RWPE2 (cell line): Measurements from ENCODE around the gene ARHGEF28.

ENCODE experiments used
- ATAC-seq: fragments of 200-7000 bp; cut with Tn5 transposase; 3 replicates; pipeline ENCODE4 v1.9.1; 2021; ENCODE audit warnings: low read depth
- DNase-seq: peaks from one replicate; pipeline ENCODE4 v3.0.0-alpha.2; 2020; ENCODE audit warnings: low spot score
- H3K27ac ChIP-seq: fragments of 450-650 bp; 2 replicates; pipeline ENCODE4 v1.5.1; 2017; ENCODE audit warnings: mild to moderate bottlenecking; ENCODE audit not compliant: poor library complexity, severe bottlenecking
- H3K27me3 ChIP-seq: fragments of 250-450 bp; sonication (Bioruptor Pico); 2 replicates; pipeline ENCODE4 v1.5.1; 2021; ENCODE audit warnings: mild to moderate bottlenecking, moderate library complexity; ENCODE audit not compliant: insufficient read depth, poor library complexity, severe bottlenecking
- H3K36me3 ChIP-seq: fragments of 250-450 bp; sonication (Bioruptor Pico); 2 replicates; pipeline ENCODE4 v1.5.1; 2020; ENCODE audit warnings: low read depth, mild to moderate bottlenecking, moderate library complexity
- H3K4me1 ChIP-seq: fragments of 250-450 bp; sonication (Bioruptor Pico); 2 replicates; pipeline ENCODE4 v1.5.1; 2021; ENCODE audit warnings: mild to moderate bottlenecking, moderate library complexity; ENCODE audit not compliant: insufficient read depth, poor library complexity, severe bottlenecking
- H3K4me3 ChIP-seq: fragments of 250-450 bp; sonication (Bioruptor Pico); 2 replicates; pipeline ENCODE4 v1.5.1; 2021; ENCODE audit warnings: mild to moderate bottlenecking, moderate library complexity; ENCODE audit not compliant: severe bottlenecking
- H3K9me3 ChIP-seq: fragments of 250-450 bp; sonication (Bioruptor Pico); 2 replicates; pipeline ENCODE4 v1.5.1; 2021; ENCODE audit warnings: mild to moderate bottlenecking, moderate library complexity; ENCODE audit not compliant: severe bottlenecking
- TF ChIP-seq, protein P1 (sequence below): fragments of 450-650 bp; IDR thresholded peaks from one replicate; pipeline ENCODE4 v1.5.1; 2017; ENCODE audit warnings: mild to moderate bottlenecking, moderate library complexity; ENCODE audit not compliant: poor library complexity, severe bottlenecking

The ARHGEF28 gene

GRCh38 chr5:73709536-73710129, 83.6 kb downstream of the ARHGEF28 start:
- Histone ChIP-seq H3K27ac (peak overlapping the region; percentile 6), H3K36me3 (peaks cover 32% of the 10 kb centered on the region), H3K9me3 (peaks cover 4% of the 10 kb centered on the region), H3K4me1 (no peaks in the 10 kb centered on the region), H3K27me3 (no peaks in the 10 kb centered on the region), H3K4me3 (no peak overlapping the region)
- TF ChIP-seq, protein P1, sequence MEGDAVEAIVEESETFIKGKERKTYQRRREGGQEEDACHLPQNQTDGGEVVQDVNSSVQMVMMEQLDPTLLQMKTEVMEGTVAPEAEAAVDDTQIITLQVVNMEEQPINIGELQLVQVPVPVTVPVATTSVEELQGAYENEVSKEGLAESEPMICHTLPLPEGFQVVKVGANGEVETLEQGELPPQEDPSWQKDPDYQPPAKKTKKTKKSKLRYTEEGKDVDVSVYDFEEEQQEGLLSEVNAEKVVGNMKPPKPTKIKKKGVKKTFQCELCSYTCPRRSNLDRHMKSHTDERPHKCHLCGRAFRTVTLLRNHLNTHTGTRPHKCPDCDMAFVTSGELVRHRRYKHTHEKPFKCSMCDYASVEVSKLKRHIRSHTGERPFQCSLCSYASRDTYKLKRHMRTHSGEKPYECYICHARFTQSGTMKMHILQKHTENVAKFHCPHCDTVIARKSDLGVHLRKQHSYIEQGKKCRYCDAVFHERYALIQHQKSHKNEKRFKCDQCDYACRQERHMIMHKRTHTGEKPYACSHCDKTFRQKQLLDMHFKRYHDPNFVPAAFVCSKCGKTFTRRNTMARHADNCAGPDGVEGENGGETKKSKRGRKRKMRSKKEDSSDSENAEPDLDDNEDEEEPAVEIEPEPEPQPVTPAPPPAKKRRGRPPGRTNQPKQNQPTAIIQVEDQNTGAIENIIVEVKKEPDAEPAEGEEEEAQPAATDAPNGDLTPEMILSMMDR = no peak
- peak; percentile 57; the same call in 2 of the 3 replicates for ATAC-seq
- DNase-seq = no peak

DNA sequence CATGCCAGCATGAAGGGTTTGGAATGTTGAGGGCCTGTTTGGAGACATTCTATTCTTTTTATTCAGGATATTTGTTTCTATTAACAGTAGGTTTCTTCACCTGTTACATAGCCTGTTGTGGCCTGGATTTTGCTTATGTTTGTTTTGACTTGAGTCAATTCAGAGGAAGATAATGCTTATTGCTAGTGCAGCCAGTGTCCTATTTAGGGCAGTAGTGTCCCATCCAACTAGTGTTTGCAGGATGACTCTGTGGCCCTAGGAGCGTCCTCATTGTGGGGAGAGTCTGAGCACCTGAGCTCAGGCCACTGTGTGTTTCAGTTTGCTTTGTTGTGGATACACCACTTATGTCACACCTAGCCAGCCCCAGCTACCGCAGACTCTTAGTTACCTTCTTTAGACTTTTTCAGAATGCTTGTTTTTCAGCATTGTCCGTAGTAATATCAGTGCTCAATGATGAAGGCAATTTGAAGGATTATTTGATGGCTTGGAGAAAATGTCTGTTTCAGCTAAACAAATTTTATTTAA, 90.3 kb downstream of the ARHGEF28 start:
- TF ChIP-seq, protein P1 = no peak
- H3K27ac ChIP-seq = no peak overlapping the region
- H3K27me3 ChIP-seq = no peaks in the 10 kb centered on the region
- H3K4me1 ChIP-seq = no peaks in the 10 kb centered on the region
- no peaks in the 10 kb centered on the region for H3K9me3 ChIP-seq
- DNase-seq (no peak), ATAC-seq (no peak)
- peaks cover 29% of the 10 kb centered on the region for H3K36me3 ChIP-seq
- H3K4me3 ChIP-seq = no peak overlapping the region

DNA sequence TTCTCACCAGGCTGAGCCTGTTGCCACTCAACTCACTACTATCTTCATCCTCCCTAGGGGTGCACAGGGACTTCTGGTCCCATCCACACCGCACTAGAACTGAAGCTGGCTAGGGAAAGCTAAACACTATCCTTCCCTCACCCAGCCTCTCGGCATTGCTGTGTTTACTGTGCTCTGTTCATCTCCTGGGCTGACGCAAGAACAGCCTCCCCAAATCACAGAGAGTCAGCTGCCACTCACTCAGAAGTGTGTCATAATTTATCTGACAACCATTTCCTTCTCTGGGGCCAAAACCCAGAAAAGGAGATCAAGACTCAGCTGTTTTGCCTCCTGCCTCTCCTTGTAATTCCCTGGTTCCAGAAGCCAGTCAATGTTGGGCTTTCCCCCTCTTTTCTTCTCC, 92.8 kb downstream of the ARHGEF28 start:
- H3K4me1 ChIP-seq = no peaks in the 10 kb centered on the region
- H3K27ac ChIP-seq = no peak overlapping the region
- TF ChIP-seq, protein P1 = no peak
- H3K27me3 ChIP-seq = no peaks in the 10 kb centered on the region
- no peak overlapping the region for H3K4me3 ChIP-seq
- DNase-seq (no peak), ATAC-seq (no peak)
- peaks cover 32% of the 10 kb centered on the region for H3K36me3 ChIP-seq
- H3K9me3 ChIP-seq = no peaks in the 10 kb centered on the region

- Histone ChIP-seq H3K9me3 (no peaks in the 10 kb centered on the region), H3K4me3 (no peak overlapping the region), H3K27ac (no peak overlapping the region), H3K4me1 (no peaks in the 10 kb centered on the region), H3K36me3 (peaks cover 32% of the 10 kb centered on the region), H3K27me3 (no peaks in the 10 kb centered on the region)
- ATAC-seq = no peak
- TF ChIP-seq, protein P1 = no peak
- no peak for DNase-seq
Observed at GRCh38 chr5:73719632-73720031, 93.6 kb downstream of the ARHGEF28 start.

- no peak overlapping the region for H3K27ac ChIP-seq
- H3K9me3 ChIP-seq = no peaks in the 10 kb centered on the region
- peaks cover 3% of the 10 kb centered on the region for H3K4me1 ChIP-seq
- ATAC-seq (no peak; the same call in 2 of the 3 replicates), DNase-seq (no peak)
- H3K4me3 ChIP-seq = no peak overlapping the region
- TF ChIP-seq, protein P1 = no peak
- H3K36me3 ChIP-seq = peaks cover 29% of the 10 kb centered on the region
- no peaks in the 10 kb centered on the region for H3K27me3 ChIP-seq
Observed at GRCh38 chr5:73722231-73722630, 96.2 kb downstream of the ARHGEF28 start.
